Bronchial smooth muscle cell (primary cell): ENCODE results near the gene PARD6G. TPM values are rescaled to one million over a fixed set of nuclear protein-coding genes. Genes with fewer than 3 reads are reported as not detected.

Source experiments
- total RNA-seq: library from RNA; depleted of rRNA; stranded (reverse); fragments of >200 nt; gene quantifications from 2 replicates; pipeline ENCODE4 v1.2.1, GENCODE V29; 2014

PARD6G gene, protein sequence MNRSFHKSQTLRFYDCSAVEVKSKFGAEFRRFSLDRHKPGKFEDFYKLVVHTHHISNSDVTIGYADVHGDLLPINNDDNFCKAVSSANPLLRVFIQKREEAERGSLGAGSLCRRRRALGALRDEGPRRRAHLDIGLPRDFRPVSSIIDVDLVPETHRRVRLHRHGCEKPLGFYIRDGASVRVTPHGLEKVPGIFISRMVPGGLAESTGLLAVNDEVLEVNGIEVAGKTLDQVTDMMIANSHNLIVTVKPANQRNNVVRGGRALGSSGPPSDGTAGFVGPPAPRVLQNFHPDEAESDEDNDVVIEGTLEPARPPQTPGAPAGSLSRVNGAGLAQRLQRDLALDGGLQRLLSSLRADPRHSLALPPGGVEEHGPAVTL
- total RNA-seq, result 1.6 and 2.0 TPM in 2 replicates

DNA sequence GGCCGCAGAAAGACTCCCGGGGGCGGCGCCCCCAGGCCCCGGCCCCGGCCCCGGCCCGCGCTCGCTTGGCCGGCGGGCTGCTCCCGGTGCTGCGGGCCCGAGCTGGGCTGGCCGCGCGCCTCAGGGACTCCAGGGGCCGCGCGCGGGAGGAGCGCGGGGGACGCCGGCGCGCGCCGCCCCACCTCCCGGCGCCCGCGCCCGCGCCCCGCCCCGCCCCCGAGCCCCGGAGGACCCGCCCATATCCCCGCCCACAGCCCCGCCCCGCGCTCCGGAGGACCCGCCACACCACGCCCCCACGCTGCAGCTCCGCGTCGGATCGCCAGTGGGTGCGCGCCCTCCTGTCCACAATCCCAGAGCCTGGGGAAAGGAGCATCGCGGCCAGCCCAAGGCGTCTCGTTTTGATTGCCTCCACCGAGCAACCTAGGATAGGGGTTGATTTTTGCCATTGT lies at the start of gene PARD6G:
Gene PARD6G (minus strand): TSS at position 122 of the 449 bp plus-strand sequence. CDS start 166 bp downstream, outside the sequence.

DNA sequence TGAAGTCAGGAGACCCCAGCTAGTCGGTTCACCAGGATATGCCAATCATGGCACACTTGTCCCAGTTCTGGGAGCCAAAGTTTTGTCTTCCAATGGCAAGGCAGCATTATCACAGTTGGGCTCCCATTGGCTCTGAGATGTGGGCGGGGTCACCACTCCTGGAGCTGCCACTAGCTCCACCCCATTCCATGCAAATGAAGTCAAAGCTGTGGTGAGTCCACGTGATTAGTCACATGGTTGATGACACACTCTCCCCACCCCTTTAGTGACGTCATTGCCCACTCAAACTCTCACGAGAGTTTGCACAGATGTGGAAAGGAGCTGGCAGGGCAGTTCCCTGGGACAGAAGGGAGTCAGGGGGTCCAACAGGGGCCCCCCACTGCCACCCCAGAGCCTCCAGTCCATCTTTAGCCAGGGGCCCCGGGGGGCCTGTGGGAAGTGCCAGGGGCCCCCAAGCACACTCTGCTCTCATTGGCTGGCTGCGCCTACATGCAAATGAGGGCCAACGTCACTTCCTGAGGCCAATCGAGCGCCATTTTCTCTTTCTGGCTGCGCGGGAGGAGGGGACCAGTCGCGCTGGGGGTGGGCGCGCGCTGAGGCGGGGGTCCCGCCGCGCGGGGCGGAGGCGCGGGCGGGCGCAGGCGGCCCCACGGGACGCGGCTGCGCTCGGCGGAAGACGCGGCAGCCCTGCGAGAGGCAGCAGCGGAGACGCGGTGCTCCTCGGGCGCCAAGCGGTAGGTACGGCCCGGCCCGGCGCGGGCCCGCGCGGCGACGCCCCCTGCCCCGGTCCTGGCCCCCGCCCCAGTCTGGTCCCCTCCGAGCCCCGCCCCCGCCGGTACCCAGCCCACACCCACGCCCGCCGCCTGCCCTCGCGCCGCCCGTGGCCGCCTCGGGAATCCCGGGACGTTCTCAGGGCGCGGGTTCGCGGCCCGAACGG lies 138.3 kb downstream of the PARD6G start, which contains the start of gene ADNP2:
Gene ADNP2 (plus strand): TSS at position 524 of the 937 bp plus-strand sequence. CDS start 8,281 bp downstream, outside the sequence.

Other genes with a start within 250 kb of the PARD6G start
- gene RBFA, start 213.1 kb downstream of the PARD6G start, total RNA-seq, result 24.7 and 26.0 TPM in 2 replicates
- gene ADNP2, start 138.3 kb downstream of the PARD6G start, total RNA-seq, result 7.4 and 10.6 TPM in 2 replicates